ENCODE results near the gene GFRA4.

DNA sequence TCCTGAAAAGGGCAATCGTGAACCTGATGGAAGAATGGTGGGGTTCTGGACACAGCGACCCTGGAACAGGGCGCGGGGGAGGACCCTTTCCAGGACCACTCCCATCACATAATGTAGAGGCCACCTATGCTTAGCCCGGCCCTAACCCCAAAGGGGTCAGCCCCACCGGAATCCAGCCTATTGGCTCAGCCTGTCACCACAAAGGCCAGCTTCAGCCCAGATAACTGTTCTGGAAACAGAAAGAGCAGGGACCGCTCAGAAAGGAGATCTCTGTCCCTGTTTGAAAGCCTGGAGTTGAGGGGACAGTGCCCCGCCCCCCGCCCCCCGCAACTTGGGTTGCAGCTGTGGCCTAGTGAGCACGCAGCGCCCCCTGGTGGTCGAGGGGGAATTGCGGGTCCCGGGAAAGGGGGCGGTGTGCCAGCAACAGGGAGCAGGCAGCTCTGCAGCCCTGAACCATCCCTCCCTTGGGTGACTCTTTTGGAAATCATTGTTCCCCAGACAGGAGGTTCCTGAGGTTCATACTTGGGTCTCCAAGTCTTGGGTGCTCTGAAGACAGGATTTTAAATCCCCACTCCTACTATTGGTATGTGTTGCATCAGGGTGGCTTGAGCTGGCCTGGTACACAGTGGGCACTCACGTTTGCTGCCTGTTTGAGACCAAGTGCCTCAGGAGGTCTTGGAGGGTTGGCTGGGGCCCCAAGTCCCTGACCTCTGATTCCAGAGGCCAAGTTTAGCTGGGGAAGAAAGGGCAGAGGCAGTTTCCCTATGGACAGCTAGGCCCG lies 47.7 kb upstream of the GFRA4 start:
- peak; percentile 88 to 97 (median 92) for TF ChIP-seq CTCF (IDR thresholded peaks at IDR 0.05)
- no peak for TF ChIP-seq POLR2A (IDR thresholded peaks at IDR 0.05)
- no peak for TF ChIP-seq EP300 (IDR thresholded peaks at IDR 0.05)

Measured in upper lobe of left lung (tissue), 4 donors.